GM21360 (cell line): ENCODE measurements around the gene TLE6.
"Not testable (repeated sequence)": the region's sequence is repeated elsewhere in the genome, so short reads cannot be mapped to it uniquely, and the experiment has no call there.

Experiments used
- ATAC-seq: cut with Tn5 transposase; IDR thresholded peaks from one replicate; pipeline ENCODE4 v1.9.1; 2021; ENCODE audit warnings: mild to moderate bottlenecking, moderate library complexity; ENCODE audit not compliant: unreplicated experiment

TLE6 gene

GRCh38 chr19:2973229-2973628 lies 4.1 kb upstream of the TLE6 start:
- ATAC-seq, result no peak

- no peak for ATAC-seq
Measured at GRCh38 chr19:2974342-2975041, 2.9 kb upstream of the TLE6 start.

- no peak for ATAC-seq
Measured at GRCh38 chr19:2976609-2977000, 759 bp upstream of the TLE6 start.

- no peak for ATAC-seq
Measured at GRCh38 chr19:2977746-2978138, 378 bp downstream of the TLE6 start.

- ATAC-seq, result no peak
Measured at GRCh38 chr19:2978166-2978767, 903 bp downstream of the TLE6 start.

- no peak for ATAC-seq
Measured at GRCh38 chr19:2978772-2979171, 1.4 kb downstream of the TLE6 start.

GRCh38 chr19:2981898-2982297 lies 4.5 kb downstream of the TLE6 start:
- no peak for ATAC-seq

- ATAC-seq, result no peak
Measured at GRCh38 chr19:2982561-2982960, 5.2 kb downstream of the TLE6 start.

- no peak for ATAC-seq
Measured at GRCh38 chr19:2982983-2983350, 5.6 kb downstream of the TLE6 start.

- no peak for ATAC-seq
Measured at GRCh38 chr19:2983351-2984214, 6.2 kb downstream of the TLE6 start.

GRCh38 chr19:2984215-2984528 lies 6.8 kb downstream of the TLE6 start:
- no peak for ATAC-seq

GRCh38 chr19:2986951-2987524 lies 9.7 kb downstream of the TLE6 start:
- no peak for ATAC-seq

GRCh38 chr19:2987797-2988196 lies 10.4 kb downstream of the TLE6 start:
- no peak for ATAC-seq

GRCh38 chr19:2988568-2988967 lies 11.2 kb downstream of the TLE6 start:
- ATAC-seq, result no peak

GRCh38 chr19:2989236-2989946 lies 12.0 kb downstream of the TLE6 start:
- ATAC-seq, result no peak

- ATAC-seq, result not testable (repeated sequence)
Measured at GRCh38 chr19:2992333-2992732, 15.0 kb downstream of the TLE6 start.

GRCh38 chr19:2992958-2993357 lies 15.6 kb downstream of the TLE6 start:
- ATAC-seq, result no peak

- no peak for ATAC-seq
Measured at GRCh38 chr19:2993579-2993978, 16.2 kb downstream of the TLE6 start.

- no peak for ATAC-seq
Measured at GRCh38 chr19:2994588-2995131, 17.3 kb downstream of the TLE6 start.

- no peak for ATAC-seq
Measured at GRCh38 chr19:2997720-2998119, 20.4 kb downstream of the TLE6 start.

GRCh38 chr19:2998642-2999041 lies 21.3 kb downstream of the TLE6 start:
- no peak for ATAC-seq
